HCT116 (cell line): ENCODE results near the gene FAM193A. TPM values are rescaled to one million over a fixed set of nuclear protein-coding genes. Genes with fewer than 3 reads are reported as not detected.

Source experiments
- ATAC-seq: fragments of 200-7000 bp; cut with Tn5 transposase; 2 replicates; pipeline ENCODE4 v1.9.1; 2020; ENCODE audit warnings: mild to moderate bottlenecking, moderate library complexity
- BruUV-seq: library from RNA; stranded (reverse); fragments of 400-500 nt; replicated peaks from 2 replicates; lab custom pipeline; 2021; lab: Mats Ljungman, UMichigan
- CTCF ChIA-PET: fragments of 300-600 bp; sonication (Branson Sonifier 250); formaldehyde crosslinking; loops from one replicate; lab custom pipeline; 2021; ENCODE audit warnings: antibody characterized with exemption; lab: Charles Lee
- POLR2A ChIA-PET: fragments of 300-600, 350-600 bp; sonication (Branson Sonifier 250); formaldehyde crosslinking; loops from one replicate; lab custom pipeline; 2021; ENCODE audit warnings: antibody characterized with exemption; lab: Charles Lee
- RAD21 ChIA-PET, 2 experiments: fragments of 300-600 bp; sonication (Branson Sonifier 250); formaldehyde crosslinking; loops; one replicate each; lab custom pipeline; 2023; ENCODE audit warnings: low total read pairs in 2 of 2; ENCODE audit not compliant: uncharacterized antibody in 2 of 2, unreplicated experiment in 2 of 2, low non-redundant PET in 1 of 2; lab: Charles Lee
- DNase-seq: peaks from one replicate; pipeline ENCODE4 v3.0.0-alpha.2; 2010; ENCODE audit warnings: low read depth, low spot score
- H2AFZ ChIP-seq: fragments of 200-600 bp; shearing (Covaris generic), sonication (generic); 2 replicates; pipeline ENCODE4 v1.6.1; 2017; ENCODE audit warnings: low read depth, mixed run types, mixed read lengths, antibody characterized with exemption, low read length; ENCODE audit not compliant: poor library complexity, severe bottlenecking
- H3K27ac ChIP-seq: 2 replicates; pipeline ENCODE4 v1.5.1; 2012; ENCODE audit warnings: low read depth, low read length
- H3K27me3 ChIP-seq: fragments of 200-600 bp; sonication (generic); 2 replicates; pipeline ENCODE4 v1.6.1; 2016; ENCODE audit warnings: mixed run types, low read length, mixed read lengths; ENCODE audit not compliant: insufficient read depth
- H3K36me3 ChIP-seq, 2 experiments: fragments of 200-500 bp in 1 of 2; fragments of 200-600 bp in 1 of 2; sonication (Bioruptor generic) in 1 of 2; sonication (generic) in 1 of 2; 2 replicates each; pipeline versions ENCODE4 v1.5.1 to v1.6.1; 2014 to 2016; ENCODE audit warnings: low read length in 2 of 2, inconsistent platforms in 1 of 2, mixed read lengths in 1 of 2, mixed run types in 1 of 2; ENCODE audit not compliant: insufficient read depth in 2 of 2, control insufficient read depth in 1 of 2
- H3K4me1 ChIP-seq, 2 experiments: fragments of 200-600 bp in 1 of 2; sonication (generic) in 1 of 2; 2 replicates each; pipeline versions ENCODE4 v1.5.1 to v1.6.1; 2012 to 2017; ENCODE audit warnings: low read length in 2 of 2, inconsistent platforms in 1 of 2, mild to moderate bottlenecking in 1 of 2, mixed read lengths in 1 of 2, mixed run types in 1 of 2, moderate library complexity in 1 of 2; ENCODE audit not compliant: insufficient read depth in 2 of 2, control insufficient read depth in 1 of 2
- H3K4me2 ChIP-seq: fragments of 200-600 bp; sonication (generic); 2 replicates; pipeline ENCODE4 v1.6.1; 2017; ENCODE audit warnings: mixed run types, low read length, mixed read lengths
- H3K4me3 ChIP-seq, 2 experiments: fragments of 200-600 bp in 1 of 2; sonication (generic) in 1 of 2; replicated peaks in 1 of 2; 2 replicates each; pipeline ENCODE4 v1.5.1; 2011 to 2016; ENCODE audit warnings: low read length in 2 of 2, control low read depth in 1 of 2, low read depth in 1 of 2, mild to moderate bottlenecking in 1 of 2, mixed read lengths in 1 of 2, mixed run types in 1 of 2
- H3K79me2 ChIP-seq: fragments of 200-600 bp; sonication (generic); 2 replicates; pipeline ENCODE4 v1.6.1; 2017; ENCODE audit warnings: mild to moderate bottlenecking, mixed run types, low read length, moderate library complexity, mixed read lengths; ENCODE audit not compliant: insufficient read depth
- H3K9ac ChIP-seq: fragments of 200-600 bp; sonication (generic); 2 replicates; pipeline ENCODE4 v1.6.1; 2016; ENCODE audit warnings: low read length, mixed read lengths
- H3K9me2 ChIP-seq: fragments of 200-600 bp; sonication (generic), shearing (Covaris generic); 2 replicates; pipeline ENCODE4 v1.6.1; 2017; ENCODE audit warnings: mixed run types, mild to moderate bottlenecking, moderate library complexity; ENCODE audit not compliant: insufficient read depth
- H3K9me3 ChIP-seq, 2 experiments: fragments of 200-500 bp in 1 of 2; fragments of 200-600 bp in 1 of 2; sonication (Bioruptor generic) in 1 of 2; sonication (generic) in 1 of 2; 2 replicates each; pipeline ENCODE4 v1.6.1; 2014 to 2017; ENCODE audit warnings: low read length in 2 of 2, mixed read lengths in 2 of 2, inconsistent platforms in 1 of 2, low read depth in 1 of 2, mild to moderate bottlenecking in 1 of 2, mixed run types in 1 of 2, moderate library complexity in 1 of 2; ENCODE audit not compliant: control insufficient read depth in 1 of 2, insufficient read depth in 1 of 2
- H4K20me1 ChIP-seq: fragments of 200-600 bp; sonication (generic), shearing (Covaris generic); 2 replicates; pipeline ENCODE4 v1.6.1; 2017; ENCODE audit warnings: mixed run types, mild to moderate bottlenecking, moderate library complexity; ENCODE audit not compliant: insufficient read depth
- CBX3 ChIP-seq: IDR thresholded peaks from 2 replicates; pipeline ENCODE4 v1.6.1; 2012; ENCODE audit warnings: low read depth
- CEBPB ChIP-seq: IDR thresholded peaks from 2 replicates; pipeline ENCODE4 v1.6.1; 2012; ENCODE audit warnings: low read depth
- EGR1 ChIP-seq: IDR thresholded peaks from 2 replicates; pipeline ENCODE4 v1.6.1; 2012; ENCODE audit warnings: low read depth
- ELF1 ChIP-seq: IDR thresholded peaks from 2 replicates; pipeline ENCODE4 v1.6.1; 2012; ENCODE audit warnings: low read depth, borderline replicate concordance
- EZH2phosphoT487 ChIP-seq: fragments of 200-600 bp; IDR thresholded peaks from 2 replicates; pipeline ENCODE4 v1.6.1; 2018; ENCODE audit warnings: antibody characterized with exemption, borderline replicate concordance
- JUND ChIP-seq: IDR thresholded peaks from 2 replicates; pipeline ENCODE4 v1.6.1; 2012
- POLR2A ChIP-seq: IDR thresholded peaks from 2 replicates; pipeline ENCODE4 v1.7.0; 2011; ENCODE audit warnings: borderline replicate concordance; ENCODE audit not compliant: insufficient read depth, insufficient read length; ENCODE audit errors: extremely low read depth
- POLR2AphosphoS5 ChIP-seq: IDR thresholded peaks from 2 replicates; pipeline ENCODE4 v1.6.1; 2011; ENCODE audit warnings: mild to moderate bottlenecking, low read depth, low read length, moderate library complexity
- RAD21 ChIP-seq: IDR thresholded peaks from 2 replicates; pipeline ENCODE4 v1.6.1; 2012; ENCODE audit warnings: low read depth, mild to moderate bottlenecking
- SIN3A ChIP-seq: IDR thresholded peaks from 2 replicates; pipeline ENCODE4 v1.6.1; 2012; ENCODE audit warnings: low read depth
- SP1 ChIP-seq: IDR thresholded peaks from 2 replicates; pipeline ENCODE4 v1.6.1; 2012; ENCODE audit warnings: low read depth
- SRF ChIP-seq: IDR thresholded peaks from 2 replicates; pipeline ENCODE4 v1.6.1; 2012; ENCODE audit warnings: low read depth
- YY1 ChIP-seq: IDR thresholded peaks from 2 replicates; pipeline ENCODE4 v1.6.1; 2011; ENCODE audit warnings: low read length, low read depth, moderate library complexity, mild to moderate bottlenecking; ENCODE audit not compliant: insufficient replicate concordance; ENCODE audit errors: extremely low read depth
- ZFX ChIP-seq: fragments of 450-650 bp; IDR thresholded peaks from 2 replicates; pipeline ENCODE4 v1.6.1; 2017
- ZNF274 ChIP-seq: fragments of 200-500 bp; sonication (Bioruptor generic); IDR thresholded peaks from 2 replicates; pipeline ENCODE4 v1.6.1; 2014; ENCODE audit warnings: mild to moderate bottlenecking, low read depth, low read length, inconsistent platforms
- intact Hi-C: fragments of 100-400 bp; cut with micrococcal nuclease; formaldehyde crosslinking; loops from 2 replicates; pipeline ENCODE4 v1.10.0; 2022
- total RNA-seq: library from RNA; stranded (reverse); gene quantifications from one replicate; pipeline ENCODE4 v1.2.1, GENCODE V29; 2021; ENCODE audit not compliant: unreplicated experiment
- TF ChIP-seq, protein P1 (sequence below), 3 experiments: fragments of 200-600 bp in 1 of 3; sonication (generic) in 1 of 3; IDR thresholded peaks in 2 of 3; conservative IDR thresholded peaks in 1 of 3; 2 replicates each; pipeline ENCODE4 v1.5.1; 2012 to 2017; ENCODE audit warnings: low read depth in 2 of 3, low read length in 2 of 3, antibody characterized with exemption in 1 of 3, borderline replicate concordance in 1 of 3, control low read depth in 1 of 3, mild to moderate bottlenecking in 1 of 3, mixed read lengths in 1 of 3, mixed run types in 1 of 3, moderate library complexity in 1 of 3; ENCODE audit not compliant: insufficient read depth in 1 of 3
- TF ChIP-seq, protein P2 (sequence below): IDR thresholded peaks from 2 replicates; pipeline ENCODE4 v1.6.1; 2011; ENCODE audit warnings: mild to moderate bottlenecking, low read length, moderate library complexity; ENCODE audit not compliant: insufficient replicate concordance; ENCODE audit errors: extremely low read depth
- TF ChIP-seq, protein P3 (sequence below): IDR thresholded peaks from 2 replicates; pipeline ENCODE4 v1.6.1; 2012
- TF ChIP-seq, protein P4 (sequence below): IDR thresholded peaks from 2 replicates; pipeline ENCODE4 v1.6.1; 2012; ENCODE audit warnings: low read depth

Gene FAM193A
- total RNA-seq, 1 experiment from 2014 or later: 15.7 TPM

DNA sequence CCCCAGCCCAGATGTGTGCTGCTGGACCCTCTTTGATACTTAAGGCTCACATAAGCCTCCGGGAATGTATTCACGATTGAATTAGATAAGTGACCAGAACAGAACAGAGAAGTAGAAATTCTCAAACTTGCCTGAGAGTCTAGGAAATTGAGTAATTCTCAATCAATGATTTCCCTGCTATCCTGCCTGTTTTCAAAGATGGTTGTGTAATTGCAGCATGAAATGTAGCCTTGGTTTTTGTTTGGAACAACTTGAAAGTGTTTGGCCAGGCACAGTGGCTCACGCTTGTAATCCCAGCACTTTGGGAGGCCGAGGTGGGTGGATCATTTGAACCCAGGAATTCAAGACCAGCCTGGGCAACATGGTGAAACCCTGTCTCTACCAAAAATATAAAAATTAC lies 178.5 kb downstream of the FAM193A start:
- no peaks in the 10 kb centered on the region for H3K9me3 ChIP-seq
- H4K20me1 ChIP-seq: no peaks in the 10 kb centered on the region
- CTCF ChIA-PET: no interaction called here
- H3K9me2 ChIP-seq: no peaks in the 10 kb centered on the region
- DNase-seq (no peak), ATAC-seq (no peak)
- H3K79me2 ChIP-seq: peaks cover 12% of the 10 kb centered on the region
- no TSS peak for BruUV-seq
- peaks cover 1 to 15% of the 10 kb centered on the region in 2 experiments; a peak in 3 of 4 replicates for H3K36me3 ChIP-seq
- H3K4me2 ChIP-seq: no peak overlapping the region
- POLR2A ChIA-PET: no interaction called here
- intact Hi-C loops: loop anchor here (10.0 kb wide), 1 partner anchor 490 kb away; no protein-coding TSS in a partner anchor
- peaks cover 14 to 25% of the 10 kb centered on the region in 2 experiments; a peak in 3 of 4 replicates for H3K4me1 ChIP-seq
- H3K4me3 ChIP-seq: no peak overlapping the region
- no peak overlapping the region for H3K27ac ChIP-seq
- no peak overlapping the region for H2AFZ ChIP-seq
- TF ChIP-seq, protein P1, sequence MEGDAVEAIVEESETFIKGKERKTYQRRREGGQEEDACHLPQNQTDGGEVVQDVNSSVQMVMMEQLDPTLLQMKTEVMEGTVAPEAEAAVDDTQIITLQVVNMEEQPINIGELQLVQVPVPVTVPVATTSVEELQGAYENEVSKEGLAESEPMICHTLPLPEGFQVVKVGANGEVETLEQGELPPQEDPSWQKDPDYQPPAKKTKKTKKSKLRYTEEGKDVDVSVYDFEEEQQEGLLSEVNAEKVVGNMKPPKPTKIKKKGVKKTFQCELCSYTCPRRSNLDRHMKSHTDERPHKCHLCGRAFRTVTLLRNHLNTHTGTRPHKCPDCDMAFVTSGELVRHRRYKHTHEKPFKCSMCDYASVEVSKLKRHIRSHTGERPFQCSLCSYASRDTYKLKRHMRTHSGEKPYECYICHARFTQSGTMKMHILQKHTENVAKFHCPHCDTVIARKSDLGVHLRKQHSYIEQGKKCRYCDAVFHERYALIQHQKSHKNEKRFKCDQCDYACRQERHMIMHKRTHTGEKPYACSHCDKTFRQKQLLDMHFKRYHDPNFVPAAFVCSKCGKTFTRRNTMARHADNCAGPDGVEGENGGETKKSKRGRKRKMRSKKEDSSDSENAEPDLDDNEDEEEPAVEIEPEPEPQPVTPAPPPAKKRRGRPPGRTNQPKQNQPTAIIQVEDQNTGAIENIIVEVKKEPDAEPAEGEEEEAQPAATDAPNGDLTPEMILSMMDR (IDR thresholded peaks at IDR 0.05 in 2 of 3, conservative IDR thresholded peaks at IDR 0.05 in 1 of 3; ENCODE audit: borderline replicate concordance in 1 of 3, insufficient read depth in 1 of 3, low read depth in 2 of 3, low read length in 2 of 3): no peak
- TF ChIP-seq SIN3A (no peak), SP1 (no peak), EZH2phosphoT487 (no peak), CBX3 (no peak), ELF1 (no peak), POLR2A (no peak), EGR1 (no peak), POLR2AphosphoS5 (no peak), SRF (no peak), YY1 (no peak), JUND (no peak), ZNF274 (no peak), CEBPB (no peak), ZFX (no peak), RAD21 (no peak)
- TF ChIP-seq, protein P2, sequence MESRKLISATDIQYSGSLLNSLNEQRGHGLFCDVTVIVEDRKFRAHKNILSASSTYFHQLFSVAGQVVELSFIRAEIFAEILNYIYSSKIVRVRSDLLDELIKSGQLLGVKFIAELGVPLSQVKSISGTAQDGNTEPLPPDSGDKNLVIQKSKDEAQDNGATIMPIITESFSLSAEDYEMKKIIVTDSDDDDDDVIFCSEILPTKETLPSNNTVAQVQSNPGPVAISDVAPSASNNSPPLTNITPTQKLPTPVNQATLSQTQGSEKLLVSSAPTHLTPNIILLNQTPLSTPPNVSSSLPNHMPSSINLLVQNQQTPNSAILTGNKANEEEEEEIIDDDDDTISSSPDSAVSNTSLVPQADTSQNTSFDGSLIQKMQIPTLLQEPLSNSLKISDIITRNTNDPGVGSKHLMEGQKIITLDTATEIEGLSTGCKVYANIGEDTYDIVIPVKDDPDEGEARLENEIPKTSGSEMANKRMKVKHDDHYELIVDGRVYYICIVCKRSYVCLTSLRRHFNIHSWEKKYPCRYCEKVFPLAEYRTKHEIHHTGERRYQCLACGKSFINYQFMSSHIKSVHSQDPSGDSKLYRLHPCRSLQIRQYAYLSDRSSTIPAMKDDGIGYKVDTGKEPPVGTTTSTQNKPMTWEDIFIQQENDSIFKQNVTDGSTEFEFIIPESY: no peak
- TF ChIP-seq, protein P3, sequence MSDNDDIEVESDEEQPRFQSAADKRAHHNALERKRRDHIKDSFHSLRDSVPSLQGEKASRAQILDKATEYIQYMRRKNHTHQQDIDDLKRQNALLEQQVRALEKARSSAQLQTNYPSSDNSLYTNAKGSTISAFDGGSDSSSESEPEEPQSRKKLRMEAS: no peak
- TF ChIP-seq, protein P4, sequence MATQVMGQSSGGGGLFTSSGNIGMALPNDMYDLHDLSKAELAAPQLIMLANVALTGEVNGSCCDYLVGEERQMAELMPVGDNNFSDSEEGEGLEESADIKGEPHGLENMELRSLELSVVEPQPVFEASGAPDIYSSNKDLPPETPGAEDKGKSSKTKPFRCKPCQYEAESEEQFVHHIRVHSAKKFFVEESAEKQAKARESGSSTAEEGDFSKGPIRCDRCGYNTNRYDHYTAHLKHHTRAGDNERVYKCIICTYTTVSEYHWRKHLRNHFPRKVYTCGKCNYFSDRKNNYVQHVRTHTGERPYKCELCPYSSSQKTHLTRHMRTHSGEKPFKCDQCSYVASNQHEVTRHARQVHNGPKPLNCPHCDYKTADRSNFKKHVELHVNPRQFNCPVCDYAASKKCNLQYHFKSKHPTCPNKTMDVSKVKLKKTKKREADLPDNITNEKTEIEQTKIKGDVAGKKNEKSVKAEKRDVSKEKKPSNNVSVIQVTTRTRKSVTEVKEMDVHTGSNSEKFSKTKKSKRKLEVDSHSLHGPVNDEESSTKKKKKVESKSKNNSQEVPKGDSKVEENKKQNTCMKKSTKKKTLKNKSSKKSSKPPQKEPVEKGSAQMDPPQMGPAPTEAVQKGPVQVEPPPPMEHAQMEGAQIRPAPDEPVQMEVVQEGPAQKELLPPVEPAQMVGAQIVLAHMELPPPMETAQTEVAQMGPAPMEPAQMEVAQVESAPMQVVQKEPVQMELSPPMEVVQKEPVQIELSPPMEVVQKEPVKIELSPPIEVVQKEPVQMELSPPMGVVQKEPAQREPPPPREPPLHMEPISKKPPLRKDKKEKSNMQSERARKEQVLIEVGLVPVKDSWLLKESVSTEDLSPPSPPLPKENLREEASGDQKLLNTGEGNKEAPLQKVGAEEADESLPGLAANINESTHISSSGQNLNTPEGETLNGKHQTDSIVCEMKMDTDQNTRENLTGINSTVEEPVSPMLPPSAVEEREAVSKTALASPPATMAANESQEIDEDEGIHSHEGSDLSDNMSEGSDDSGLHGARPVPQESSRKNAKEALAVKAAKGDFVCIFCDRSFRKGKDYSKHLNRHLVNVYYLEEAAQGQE: no peak
- RAD21 ChIA-PET: no interaction called here
- H3K27me3 ChIP-seq: no peaks in the 10 kb centered on the region
- H3K9ac ChIP-seq: no peak overlapping the region
